GM12872 (cell line): ENCODE results near the gene CNPY1.

ENCODE experiments used
- TF ChIP-seq, protein P1 (sequence below): IDR thresholded peaks from 3 replicates; pipeline ENCODE4 v1.5.1; 2011; ENCODE audit warnings: low read depth, mild to moderate bottlenecking, low read length, moderate library complexity; ENCODE audit not compliant: insufficient read depth

The CNPY1 gene

DNA sequence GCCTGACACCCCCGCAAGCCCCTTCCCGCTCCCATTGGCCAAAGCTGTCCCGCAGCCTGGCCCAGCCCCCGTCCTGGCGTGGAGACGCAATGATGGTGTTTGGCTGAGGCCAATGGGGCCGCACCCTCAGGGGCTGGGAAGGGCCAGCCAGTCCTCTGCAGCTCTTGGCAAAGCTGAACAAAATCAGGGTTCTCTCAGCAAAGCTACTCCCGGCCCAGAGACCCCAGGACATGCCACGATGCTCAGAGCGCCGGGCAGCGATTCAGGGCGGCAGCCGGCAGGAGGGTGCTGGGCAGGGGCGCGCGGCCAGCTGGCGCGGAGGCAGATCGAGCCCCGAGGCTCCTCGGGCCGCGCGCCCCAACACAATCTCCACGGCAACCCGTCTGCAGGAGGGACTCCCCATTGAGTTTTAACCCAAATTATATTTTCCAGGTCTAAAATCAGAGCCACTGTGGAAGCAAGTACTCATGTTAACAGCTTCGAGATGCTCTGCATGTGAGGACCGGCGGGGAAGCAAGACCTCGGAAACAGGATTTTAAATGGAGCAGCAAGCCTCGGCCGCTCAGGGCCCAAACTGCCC lies 8.8 kb upstream of the CNPY1 start:
- TF ChIP-seq, protein P1, sequence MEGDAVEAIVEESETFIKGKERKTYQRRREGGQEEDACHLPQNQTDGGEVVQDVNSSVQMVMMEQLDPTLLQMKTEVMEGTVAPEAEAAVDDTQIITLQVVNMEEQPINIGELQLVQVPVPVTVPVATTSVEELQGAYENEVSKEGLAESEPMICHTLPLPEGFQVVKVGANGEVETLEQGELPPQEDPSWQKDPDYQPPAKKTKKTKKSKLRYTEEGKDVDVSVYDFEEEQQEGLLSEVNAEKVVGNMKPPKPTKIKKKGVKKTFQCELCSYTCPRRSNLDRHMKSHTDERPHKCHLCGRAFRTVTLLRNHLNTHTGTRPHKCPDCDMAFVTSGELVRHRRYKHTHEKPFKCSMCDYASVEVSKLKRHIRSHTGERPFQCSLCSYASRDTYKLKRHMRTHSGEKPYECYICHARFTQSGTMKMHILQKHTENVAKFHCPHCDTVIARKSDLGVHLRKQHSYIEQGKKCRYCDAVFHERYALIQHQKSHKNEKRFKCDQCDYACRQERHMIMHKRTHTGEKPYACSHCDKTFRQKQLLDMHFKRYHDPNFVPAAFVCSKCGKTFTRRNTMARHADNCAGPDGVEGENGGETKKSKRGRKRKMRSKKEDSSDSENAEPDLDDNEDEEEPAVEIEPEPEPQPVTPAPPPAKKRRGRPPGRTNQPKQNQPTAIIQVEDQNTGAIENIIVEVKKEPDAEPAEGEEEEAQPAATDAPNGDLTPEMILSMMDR, result no peak

DNA sequence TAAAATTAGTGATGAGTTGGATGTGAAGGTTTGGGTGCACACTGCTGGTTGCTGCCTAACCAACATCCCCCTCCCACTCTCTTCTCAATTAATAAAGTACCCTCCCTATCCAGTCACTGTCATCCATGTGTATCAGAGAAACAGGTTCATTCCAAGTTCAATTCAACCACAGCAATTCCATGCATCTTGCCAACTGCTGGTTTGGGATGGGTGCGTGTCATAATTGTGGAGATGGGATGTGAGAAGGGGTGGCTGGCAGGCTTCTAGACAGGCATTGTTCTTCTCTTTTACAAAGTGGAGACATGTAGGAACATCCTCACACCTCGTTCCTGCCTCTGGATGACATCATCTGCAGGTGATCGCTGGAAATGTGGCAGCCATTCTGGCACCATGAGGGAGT lies 7.5 kb upstream of the CNPY1 start:
- TF ChIP-seq, protein P1, result no peak

DNA sequence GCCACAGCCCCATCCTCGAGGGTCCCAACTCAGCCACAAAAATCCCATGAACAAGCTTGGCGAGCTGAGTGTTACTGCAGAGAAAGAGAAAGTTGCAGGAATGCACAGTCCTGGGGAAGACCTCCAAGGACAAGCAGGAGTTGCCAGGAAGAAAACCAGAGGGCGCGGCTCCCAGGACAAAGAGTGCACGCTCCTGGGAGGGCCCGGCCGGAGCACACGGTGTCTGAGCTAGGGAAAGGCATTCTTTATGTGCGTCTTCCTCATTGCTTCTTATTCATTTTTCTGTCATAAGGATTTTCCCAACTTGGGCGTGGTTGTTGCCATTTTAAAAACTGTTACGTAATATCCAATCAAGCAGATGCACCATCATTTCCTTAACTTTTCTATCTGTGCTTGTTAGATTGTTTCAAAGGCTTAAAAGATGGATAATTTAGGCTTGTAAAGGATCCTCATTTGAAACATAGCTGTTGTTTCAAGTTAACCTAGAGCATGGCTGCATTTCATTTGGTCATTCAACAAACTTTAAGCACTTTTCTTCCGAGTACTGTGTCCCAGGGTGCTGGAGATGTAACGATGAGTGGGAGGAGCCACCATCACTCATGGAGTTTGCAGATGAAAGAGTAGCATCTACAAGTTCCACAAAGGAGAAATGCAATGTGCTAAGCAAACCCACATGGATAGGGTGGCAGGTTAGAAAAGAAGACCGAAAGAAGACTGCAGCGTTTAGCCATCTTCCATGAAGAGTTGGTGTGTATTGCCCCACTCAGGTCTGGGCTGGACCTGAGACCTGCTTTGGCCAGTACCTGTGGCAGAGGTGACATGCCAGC lies 5.6 kb upstream of the CNPY1 start:
- TF ChIP-seq, protein P1, result no peak

DNA sequence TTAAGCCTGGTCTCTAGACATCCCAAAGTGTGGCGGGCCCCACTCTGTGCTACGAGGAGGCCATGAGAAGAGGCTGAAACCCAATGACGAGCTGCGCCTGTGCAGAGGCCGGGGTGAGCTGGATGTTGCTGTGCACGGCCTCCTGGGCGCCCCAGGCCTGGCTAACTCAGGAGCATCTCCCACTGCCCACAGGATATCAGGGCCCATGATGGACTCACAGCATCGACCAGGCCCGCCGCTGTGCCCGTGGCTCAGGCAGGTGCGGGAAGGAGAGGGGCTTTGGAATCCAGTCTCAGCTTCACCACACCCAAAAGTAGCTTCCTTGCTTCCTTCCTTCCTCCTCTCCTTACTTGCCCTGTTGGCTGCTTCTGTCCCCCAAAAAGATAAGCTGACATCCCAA lies 4.6 kb upstream of the CNPY1 start:
- TF ChIP-seq, protein P1, result no peak

DNA sequence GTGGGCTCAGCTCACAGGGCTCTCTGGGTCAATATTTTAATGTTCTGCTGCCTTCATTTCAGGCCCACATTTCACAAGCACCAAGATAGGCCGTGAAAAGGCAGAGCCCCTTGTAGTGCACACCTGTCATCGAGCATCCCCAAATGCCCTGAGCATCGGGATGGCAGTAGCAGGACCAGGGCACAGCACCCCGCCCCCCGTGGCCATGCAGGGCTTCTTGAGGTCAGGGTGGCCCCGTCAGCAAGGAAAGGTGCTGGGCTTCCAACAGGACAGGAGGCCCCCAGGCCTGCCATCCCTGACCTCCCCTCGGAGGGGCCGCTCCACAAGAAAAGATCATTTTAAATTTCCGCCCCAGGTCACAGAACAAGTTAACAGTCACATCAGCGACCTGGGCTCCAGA lies 2.9 kb upstream of the CNPY1 start:
- TF ChIP-seq, protein P1, result no peak

DNA sequence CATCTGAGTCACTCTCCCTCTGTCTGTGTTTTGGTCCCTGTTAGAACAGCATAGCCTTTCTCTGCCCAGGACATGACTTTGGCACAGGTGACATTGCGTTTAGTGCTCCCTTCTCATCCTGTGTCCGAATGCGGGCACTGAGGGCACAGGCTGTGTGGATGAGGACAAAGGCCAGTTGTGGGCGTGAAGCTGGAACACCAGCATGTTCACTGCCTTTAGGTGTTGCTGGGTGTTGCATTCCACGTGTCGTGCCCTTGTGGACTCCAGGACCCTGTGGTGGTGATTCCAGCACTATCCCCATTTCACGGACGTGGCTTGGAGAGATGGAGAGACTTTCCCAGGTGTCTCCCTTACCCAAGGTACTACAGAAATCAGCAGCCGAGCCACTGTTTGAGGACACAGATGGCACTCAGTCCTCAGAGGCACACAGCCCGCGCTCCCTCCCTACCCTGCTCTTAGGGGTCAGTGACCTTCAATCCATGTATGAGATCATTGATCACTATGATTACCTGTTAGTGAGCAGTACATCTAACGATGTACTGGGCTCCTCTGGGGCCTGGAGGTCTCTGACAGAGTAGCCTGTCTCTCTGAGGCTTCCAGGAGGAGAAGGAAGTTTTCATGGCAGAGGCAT lies 917 bp upstream of the CNPY1 start:
- TF ChIP-seq, protein P1, result no peak

DNA sequence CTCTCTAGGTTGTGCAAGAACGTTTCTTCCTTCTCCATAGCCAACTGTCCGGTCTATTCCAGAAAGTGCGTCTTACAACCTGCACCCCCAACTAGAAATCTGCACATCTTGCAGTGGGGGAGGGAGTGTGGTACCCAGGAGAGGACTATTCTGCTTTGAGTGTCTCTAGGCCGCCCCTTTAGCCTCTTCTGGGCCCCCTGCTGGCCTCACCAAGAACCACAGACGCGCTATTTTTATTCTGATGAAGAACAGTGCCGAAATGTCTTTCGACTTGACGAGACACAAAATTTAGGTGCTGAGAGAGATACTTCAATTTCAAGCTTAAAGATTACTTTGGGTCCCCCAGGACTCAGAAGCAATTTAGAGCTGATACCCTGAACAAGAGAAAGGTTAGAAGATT lies 1.0 kb downstream of the CNPY1 start:
- TF ChIP-seq, protein P1, result peak; percentile 34
